Right ventricle myocardium superior (tissue), 1 donor: Measurements from ENCODE around the gene SPDYE4. TPM values are rescaled to one million over a fixed set of nuclear protein-coding genes. Genes with fewer than 3 reads are reported as not detected.
"Not testable (repeated sequence)": the region's sequence is repeated elsewhere in the genome, so short reads cannot be mapped to it uniquely, and the experiment has no call there.

Experiments
- ATAC-seq: fragments of 200-7000 bp; cut with Tn5 transposase; one replicate; pipeline ENCODE4 v1.9.1; 2020; ENCODE audit warnings: mild to moderate bottlenecking; ENCODE audit not compliant: poor library complexity
- DNase-seq: peaks from one replicate; pipeline ENCODE4 v3.0.0-alpha.2; 2020
- intact Hi-C: fragments of 100-400 bp; cut with DNase I; formaldehyde crosslinking; loops from one replicate; pipeline ENCODE4 v1.11.2; 2022
- long read RNA-seq: library from polyadenylated mRNA; unstranded; transcript quantifications from one replicate; pipeline ENCODE4 v2.0.0, GENCODE V29; 2021
- total RNA-seq: library from RNA; stranded (reverse); fragmentation: NEBNext Ultra II Directional; extraction: Animal tissue kit (Norgen Biotek cat#: 25700); gene quantifications from one replicate; pipeline ENCODE4 v1.2.1, GENCODE V29; 2021
- donor health status: DM: no; HTN: yes; CAD: no; lungs with severe emphysema.

SPDYE4 gene
- total RNA-seq, result not detected
- long read RNA-seq, result 0 reads

- intact Hi-C loops, result no loop called here
- DNase-seq (no peak), ATAC-seq (no peak)
These were observed at the start of gene SPDYE4 for GRCh38 chr17:8758137-8758596. SPDYE4 (minus strand) TSS chr17:8758546; CDS start chr17:8758382, 164 bp downstream.

GRCh38 chr17:8806926-8807550 is 48.7 kb upstream of the SPDYE4 start:
- intact Hi-C loops, result no loop called here
- ATAC-seq (peak; percentile 12), DNase-seq (no peak)

GRCh38 chr17:8806253-8806925 is 48.0 kb upstream of the SPDYE4 start:
- intact Hi-C loops, result no loop called here
- ATAC-seq (no peak), DNase-seq (no peak)

GRCh38 chr17:8805396-8805795 is 47.0 kb upstream of the SPDYE4 start:
- ATAC-seq, intact Hi-C loops: not testable (repeated sequence)

GRCh38 chr17:8803531-8804420 is 45.4 kb upstream of the SPDYE4 start:
- ATAC-seq (peak; percentile 73), DNase-seq (no peak)
- intact Hi-C loops, result loop anchor here (5.0 kb wide), 1 partner anchor 94 kb away; no protein-coding TSS in a partner anchor

More at GRCh38 chr17:8805396-8805795, 47.0 kb upstream of the SPDYE4 start:
- not testable (repeated sequence) for DNase-seq

- intact Hi-C loops, result loop anchor here (5.0 kb wide), 1 partner anchor 96 kb away; no protein-coding TSS in a partner anchor
- ATAC-seq, result no peak
- DNase-seq, result no peak
These were observed 42.9 kb upstream of the SPDYE4 start for GRCh38 chr17:8801135-8801840.

- ATAC-seq (no peak), DNase-seq (no peak)
- intact Hi-C loops, result loop anchor here (5.0 kb wide), 1 partner anchor 97 kb away; no protein-coding TSS in a partner anchor
These were observed 42.3 kb upstream of the SPDYE4 start for GRCh38 chr17:8800656-8801055.

- intact Hi-C loops, result loop anchor here (5.0 kb wide), 1 partner anchor 98 kb away; no protein-coding TSS in a partner anchor
- DNase-seq (no peak), ATAC-seq (peak; percentile 60)
These were observed 41.3 kb upstream of the SPDYE4 start for GRCh38 chr17:8799570-8800212.

GRCh38 chr17:8798846-8799569 is 40.7 kb upstream of the SPDYE4 start, which contains the start of gene MFSD6L:
MFSD6L (minus strand) TSS chr17:8799365; CDS start chr17:8799120, 245 bp downstream.
- ATAC-seq, result peak; percentile 60
- intact Hi-C loops, result no loop called here

GRCh38 chr17:8798176-8798845 is 40.0 kb upstream of the SPDYE4 start:
- intact Hi-C loops, result no loop called here
- DNase-seq, result no peak
- no peak for ATAC-seq

More at GRCh38 chr17:8798846-8799569, 40.7 kb upstream of the SPDYE4 start, which contains the start of gene MFSD6L:
- DNase-seq, result no peak

- ATAC-seq (no peak), DNase-seq (no peak)
- intact Hi-C loops, result no loop called here
These were observed 39.4 kb upstream of the SPDYE4 start for GRCh38 chr17:8797621-8798175.

- intact Hi-C loops, result no loop called here
- peak; percentile 56 for ATAC-seq
- DNase-seq, result no peak
These were observed 36.3 kb upstream of the SPDYE4 start for GRCh38 chr17:8794636-8795035.

- intact Hi-C loops, result no loop called here
- DNase-seq (no peak), ATAC-seq (peak; percentile 43)
These were observed 35.3 kb upstream of the SPDYE4 start for GRCh38 chr17:8793649-8794048.

- no peak for DNase-seq
- no peak for ATAC-seq
- intact Hi-C loops, result no loop called here
These were observed 34.3 kb upstream of the SPDYE4 start for GRCh38 chr17:8792646-8793045.

GRCh38 chr17:8791910-8792270 is 33.5 kb upstream of the SPDYE4 start:
- intact Hi-C loops, result no loop called here
- no peak for DNase-seq
- no peak for ATAC-seq

- DNase-seq (no peak), ATAC-seq (no peak)
- intact Hi-C loops, result no loop called here
These were observed 33.0 kb upstream of the SPDYE4 start for GRCh38 chr17:8791248-8791909.
